ENCODE measurements around the gene SBNO2.
"Not testable (repeated sequence)": the region's sequence is repeated elsewhere in the genome, so short reads cannot be mapped to it uniquely, and the experiment has no call there.

The SBNO2 gene

DNA sequence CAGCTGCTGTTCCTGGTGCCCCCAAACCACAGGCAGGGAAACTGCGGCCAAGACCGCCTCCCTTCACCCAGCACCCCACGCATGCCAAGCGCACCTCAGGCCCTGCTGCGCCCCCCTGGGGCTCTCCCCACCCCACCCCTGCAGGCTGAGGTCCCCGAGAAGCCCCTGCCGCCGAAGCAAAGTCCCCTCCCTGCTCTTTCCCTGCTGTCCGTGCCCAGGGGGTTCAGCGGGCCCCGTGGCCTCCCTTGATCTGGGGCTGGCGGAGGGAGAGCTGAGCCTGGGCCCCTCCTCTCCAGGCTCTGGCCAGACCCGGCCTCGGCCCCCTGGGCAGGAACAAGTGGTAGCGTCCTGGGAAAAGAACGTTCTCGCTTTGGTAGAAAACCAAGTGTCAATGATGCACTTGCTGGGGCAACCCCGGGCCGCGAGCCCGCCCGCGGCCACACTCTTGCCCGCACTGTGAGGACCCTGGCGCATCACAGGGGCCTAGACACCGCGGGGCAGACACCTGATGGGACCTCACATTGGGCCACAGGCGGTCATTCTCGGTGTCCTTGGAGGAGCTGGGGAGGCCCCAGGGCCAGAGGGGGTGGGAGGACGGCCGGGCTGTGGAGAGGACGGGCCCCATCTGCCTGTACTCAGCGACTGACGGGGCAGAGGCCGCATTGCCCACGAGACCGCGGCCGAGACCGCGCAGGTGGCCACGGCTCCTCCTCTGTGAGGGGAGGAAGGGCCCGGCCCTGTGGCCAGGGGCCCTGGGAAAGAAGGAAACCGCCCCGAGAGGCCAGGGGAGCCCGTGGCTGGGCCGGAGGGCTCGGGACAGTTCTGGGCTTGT is 41.3 kb downstream of the SBNO2 start:
- DNase-seq, result no peak

DNA sequence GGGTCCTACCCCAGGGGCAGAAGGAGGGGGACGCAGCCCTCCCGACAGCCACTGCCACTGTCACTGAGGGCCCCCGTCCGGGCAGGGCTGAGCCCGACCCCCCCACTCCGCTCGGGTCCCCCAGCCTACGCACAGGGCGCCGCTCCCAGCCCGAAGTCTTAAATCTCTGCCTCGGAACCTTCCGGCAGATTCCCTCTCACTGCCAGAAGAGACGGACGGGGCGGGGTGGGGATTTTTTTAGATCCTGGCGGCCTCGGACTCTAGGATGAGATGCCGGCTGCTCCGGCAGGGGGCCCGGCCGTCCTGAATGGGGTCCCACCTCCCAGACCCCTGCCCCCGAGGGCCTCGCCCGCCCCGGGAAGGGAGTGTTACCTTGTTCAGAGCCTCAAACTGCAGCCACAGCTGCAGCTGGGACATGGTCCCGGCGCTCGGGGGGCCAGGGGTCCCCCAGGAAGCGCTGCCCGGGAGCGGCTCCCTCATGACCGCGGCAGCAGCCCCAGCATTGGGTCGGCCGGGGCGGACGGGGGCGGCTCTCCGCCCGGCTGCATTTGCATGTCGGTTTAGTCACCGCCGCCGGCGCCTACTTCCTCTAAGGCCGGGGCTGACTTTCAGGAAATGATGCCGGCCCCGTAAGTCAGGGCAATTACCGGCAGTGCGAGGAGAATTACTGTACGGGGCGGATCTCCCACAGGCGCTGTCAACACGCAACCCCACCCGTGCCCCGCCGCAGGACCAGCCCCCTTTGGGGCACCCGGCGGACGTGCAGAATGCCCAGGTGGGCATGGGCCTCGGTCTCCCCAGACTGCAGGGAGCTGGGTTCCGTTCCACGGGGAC is 42.1 kb downstream of the SBNO2 start:
- no peak for DNase-seq

DNA sequence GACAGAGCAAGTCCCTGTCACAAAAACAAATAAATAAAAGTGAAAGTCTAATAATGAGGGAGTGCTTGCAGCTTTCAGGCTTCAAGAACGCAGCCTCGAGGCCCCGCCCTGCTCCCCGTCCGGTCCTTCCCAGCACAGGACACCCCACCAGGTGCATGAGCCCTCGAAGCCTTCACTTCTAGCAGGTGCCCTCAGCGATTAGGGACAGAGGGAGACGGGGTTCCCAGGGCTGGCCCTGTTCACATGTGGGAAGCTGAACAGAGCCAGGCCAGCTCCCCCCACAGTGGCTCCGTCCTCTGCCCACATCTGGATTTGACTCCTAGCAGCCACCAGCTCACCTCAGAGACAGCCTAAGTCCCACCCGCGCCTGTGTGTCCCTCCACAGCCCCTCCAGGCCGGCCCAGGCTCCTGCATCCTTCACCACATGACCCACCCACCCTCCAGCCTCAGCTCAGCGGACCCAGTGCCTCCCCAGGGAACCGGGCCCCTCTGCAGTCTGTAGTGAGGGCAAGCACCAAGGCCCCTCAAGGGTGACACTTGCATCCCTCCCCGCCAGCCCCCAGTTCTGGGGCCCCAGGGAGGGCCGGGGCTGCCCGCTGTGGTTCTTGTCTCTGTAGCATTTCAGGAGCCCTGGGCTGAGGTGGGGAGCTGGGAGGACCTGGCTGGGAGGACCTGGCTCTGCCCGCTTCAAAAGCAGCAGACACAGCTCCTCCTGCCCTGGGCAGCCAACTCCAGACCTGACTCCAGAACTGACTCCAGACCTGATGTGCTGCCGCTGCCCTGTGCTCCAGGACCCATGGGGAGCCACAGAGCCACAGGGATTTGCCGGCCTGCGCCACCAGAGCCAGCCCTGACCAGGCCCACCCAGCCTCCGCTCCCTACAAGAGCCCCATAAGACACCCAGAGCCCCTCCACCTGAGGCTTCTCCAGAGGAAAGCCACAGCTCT is 43.0 kb downstream of the SBNO2 start:
- no peak for DNase-seq

DNA sequence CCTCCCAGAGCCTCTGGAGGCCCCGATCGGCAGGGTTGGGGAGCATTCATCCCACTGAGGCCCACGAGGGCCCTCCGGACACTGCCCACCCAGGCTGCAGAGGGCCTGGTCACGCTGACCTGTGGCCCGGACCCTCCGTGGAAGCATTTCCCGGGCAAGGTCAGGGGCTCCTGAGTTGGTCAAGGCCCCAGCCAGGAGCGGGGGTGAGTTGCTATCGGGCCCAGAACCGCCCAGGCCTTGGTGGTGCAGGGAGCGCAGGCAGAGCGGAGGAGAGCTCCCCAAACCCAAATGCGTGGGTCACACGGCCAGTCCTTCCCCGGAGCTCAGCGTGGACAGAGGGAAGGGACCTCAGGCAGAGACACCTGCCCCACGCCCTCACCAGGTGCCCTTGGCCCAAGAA is 44.5 kb downstream of the SBNO2 start:
- no peak for DNase-seq

DNA sequence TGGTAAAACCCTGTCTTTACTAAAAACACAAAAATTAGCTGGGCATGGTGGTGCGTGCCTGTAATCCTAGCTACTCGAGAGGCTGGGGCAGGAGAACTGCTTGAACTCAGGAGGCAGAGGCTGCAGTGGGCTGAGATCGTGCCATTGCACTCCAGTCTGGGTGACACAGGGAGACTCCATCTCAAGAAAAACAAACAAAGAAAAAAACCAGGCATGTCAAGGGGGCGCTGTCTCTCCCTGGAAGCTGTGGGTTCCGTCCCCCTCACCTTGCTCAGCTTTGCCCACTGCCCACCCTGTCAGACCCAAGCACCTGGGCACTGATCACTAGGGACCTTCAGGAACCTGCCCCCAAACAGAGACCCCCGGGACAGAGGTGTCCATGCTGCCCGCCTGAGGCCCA is 45.0 kb downstream of the SBNO2 start:
- DNase-seq, result not testable (repeated sequence)

DNA sequence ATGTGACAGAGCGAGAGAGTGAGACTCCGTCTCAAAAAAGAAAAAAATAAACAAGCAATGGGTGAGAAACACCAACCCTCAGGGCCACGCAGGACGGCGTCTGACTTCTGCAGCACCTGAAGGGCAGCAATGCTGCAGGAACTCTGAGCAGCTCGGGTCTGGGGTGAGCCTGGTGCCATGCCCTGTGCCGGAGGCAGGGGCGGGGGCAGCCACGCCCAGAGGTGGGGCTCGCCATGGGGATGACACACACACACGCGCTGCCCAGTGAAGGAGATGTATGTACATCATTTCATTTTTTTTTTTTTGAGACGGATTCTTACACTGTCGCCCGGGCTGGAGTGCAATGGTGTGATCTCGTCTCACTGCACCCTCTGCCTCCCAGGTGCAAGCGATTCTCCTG is 46.0 kb downstream of the SBNO2 start:
- DNase-seq, result no peak

DNA sequence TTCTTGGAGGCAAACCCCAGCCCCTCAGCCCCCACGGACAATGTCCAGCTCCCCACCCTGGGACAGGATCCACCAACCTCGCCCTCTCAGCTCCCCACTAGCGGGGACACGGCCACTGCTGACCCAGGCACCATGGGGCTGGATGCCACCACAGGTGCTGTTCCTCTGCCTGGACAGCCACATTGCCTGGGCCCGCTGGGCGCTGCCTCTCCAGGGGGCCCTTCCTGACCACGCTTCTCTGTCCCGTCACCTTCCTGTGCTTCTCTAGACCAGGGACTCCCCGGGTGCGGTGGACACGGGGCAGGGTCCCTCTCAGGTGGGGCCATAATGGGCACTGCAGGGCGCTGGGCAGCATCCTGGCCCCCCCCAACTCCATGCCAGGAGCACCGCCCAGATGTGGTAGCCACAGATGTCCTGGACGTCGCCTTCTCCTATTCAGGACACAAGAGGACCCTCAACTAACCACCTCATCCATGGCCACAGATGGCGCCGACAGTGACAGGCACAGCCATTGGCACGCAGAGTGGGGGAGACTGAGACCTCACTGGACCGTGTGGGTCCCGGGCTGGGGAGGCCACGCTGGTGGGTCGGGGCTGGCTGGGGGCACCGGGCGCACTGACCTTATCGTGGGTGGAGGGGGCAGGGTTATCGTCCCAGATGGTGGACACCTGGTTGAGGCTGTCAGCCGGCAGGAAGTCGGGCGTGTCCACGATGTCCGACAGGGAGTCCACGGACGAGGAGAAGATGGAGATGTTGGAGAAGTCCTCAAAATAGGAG is 46.9 kb downstream of the SBNO2 start:
- DNase-seq, result no peak

DNA sequence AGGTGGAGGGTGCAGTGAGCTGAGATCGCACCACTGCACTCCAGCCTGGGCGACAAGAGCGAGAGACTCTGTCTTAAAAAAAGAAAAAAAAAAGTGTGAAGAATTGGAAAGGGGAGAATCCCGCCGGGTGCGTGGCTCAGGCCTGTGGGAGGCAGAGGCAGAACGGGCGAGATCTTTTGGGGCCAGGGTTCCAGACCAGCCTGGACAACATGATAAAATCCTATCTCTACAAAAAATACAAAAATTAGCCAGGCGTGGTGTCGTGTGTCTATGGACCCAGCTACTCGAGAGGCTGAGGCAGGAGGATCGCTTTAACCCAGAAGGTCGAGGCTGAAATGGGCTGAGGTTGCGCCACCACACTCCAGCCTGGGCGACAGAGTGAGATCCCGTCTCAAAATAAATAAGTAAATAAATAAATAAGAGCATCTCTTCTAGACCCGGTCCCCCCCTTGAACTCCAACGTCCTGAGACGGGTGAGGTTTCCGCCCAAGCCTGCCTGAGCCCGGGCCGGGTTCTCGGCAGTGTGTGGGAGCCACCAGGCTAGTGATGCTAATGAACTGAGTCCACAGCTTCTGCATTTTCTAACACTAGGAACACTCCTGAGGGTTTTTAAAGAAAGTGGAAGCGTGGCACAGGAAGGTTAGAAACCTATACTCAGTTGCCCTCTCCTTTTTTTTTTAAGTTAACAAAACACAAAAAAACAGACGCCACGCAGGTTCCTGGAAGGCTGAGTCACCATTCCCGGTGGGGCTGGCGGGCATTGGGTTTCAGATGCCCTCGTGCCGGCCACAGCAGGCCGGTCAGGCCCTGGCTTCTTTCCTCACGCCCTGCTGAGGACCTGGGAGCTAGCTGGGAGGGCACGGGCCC is 48.2 kb downstream of the SBNO2 start:
- no peak for DNase-seq

DNA sequence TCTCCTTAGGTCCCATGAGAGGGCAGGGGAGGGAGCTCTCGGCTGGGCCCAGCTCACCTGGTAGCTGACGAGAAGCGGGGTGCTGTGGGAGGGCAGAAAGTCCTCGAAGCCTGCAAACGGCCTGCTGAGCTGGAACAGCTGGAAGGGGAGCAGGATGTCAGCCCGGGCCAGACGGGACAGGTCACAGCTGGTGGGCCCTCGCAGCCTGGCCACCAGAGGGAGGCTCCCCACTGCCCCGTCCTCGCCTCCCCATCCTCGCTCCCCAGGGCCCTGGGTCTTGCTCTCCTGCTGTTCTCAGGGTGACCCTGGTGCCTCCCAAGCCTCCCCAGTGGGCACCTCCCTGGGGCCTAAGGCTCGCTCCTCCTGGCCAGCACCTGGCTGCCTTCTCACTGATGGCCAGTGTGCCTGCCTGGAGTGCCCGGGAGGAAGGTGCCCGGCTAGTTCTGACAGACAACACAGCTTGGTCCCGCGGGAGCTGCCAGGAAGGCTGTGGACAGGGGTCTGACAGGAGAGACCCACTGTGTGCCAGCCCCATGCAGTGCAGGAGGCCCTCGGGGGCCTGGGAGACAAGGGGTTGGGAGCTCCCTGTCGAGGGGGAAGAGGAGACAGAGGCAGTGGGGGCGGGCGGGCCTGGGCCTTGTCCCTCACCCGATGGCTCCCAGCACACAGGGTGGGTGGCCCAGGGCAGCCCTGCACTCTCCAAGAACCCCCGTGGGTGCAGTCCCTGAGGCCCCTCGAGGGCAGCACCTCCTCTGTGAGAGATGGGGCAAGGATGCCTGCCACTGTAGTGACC is 50.0 kb downstream of the SBNO2 start:
- no peak for DNase-seq

DNA sequence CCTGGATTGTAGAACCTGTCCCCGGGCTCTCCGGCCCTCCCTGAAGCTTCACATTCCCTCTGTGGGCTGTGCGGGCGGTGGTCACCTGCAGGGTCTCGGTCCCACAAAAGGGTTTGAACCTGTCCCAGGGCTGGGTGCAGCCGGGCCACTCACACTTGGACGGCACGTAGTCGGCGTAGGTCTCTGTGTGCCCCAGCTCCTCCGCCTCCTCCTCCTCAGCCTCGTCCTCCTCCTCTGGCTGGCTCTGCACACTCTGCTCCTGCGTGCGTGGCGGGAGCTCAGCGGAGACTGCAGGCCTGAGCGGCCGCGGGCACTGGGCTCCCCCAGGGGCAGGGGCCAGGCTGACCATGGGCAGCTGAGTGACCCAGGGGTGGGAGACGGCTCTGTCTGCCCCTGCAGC is 50.7 kb downstream of the SBNO2 start:
- no peak for DNase-seq

DNA sequence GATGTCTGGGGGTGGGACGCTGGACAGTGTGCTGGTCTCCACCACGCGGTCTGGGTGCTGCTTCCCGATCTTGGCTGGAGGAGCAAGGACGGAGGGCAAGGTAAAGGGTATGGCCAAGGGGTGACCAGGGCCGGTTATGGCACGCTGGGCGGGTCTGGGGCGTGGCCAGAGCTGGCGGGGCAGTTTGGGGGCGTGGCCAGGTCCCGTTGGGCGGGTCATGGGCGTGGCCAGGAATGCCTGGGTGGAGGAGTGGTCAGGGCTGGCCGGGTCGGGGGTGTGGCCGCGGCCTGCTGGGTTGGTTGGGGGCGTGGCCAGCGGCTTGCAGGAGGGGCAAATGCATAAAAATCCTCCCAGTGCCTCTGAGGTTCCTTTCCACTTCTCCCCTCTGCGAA is 51.1 kb downstream of the SBNO2 start:
- DNase-seq, result no peak

DNA sequence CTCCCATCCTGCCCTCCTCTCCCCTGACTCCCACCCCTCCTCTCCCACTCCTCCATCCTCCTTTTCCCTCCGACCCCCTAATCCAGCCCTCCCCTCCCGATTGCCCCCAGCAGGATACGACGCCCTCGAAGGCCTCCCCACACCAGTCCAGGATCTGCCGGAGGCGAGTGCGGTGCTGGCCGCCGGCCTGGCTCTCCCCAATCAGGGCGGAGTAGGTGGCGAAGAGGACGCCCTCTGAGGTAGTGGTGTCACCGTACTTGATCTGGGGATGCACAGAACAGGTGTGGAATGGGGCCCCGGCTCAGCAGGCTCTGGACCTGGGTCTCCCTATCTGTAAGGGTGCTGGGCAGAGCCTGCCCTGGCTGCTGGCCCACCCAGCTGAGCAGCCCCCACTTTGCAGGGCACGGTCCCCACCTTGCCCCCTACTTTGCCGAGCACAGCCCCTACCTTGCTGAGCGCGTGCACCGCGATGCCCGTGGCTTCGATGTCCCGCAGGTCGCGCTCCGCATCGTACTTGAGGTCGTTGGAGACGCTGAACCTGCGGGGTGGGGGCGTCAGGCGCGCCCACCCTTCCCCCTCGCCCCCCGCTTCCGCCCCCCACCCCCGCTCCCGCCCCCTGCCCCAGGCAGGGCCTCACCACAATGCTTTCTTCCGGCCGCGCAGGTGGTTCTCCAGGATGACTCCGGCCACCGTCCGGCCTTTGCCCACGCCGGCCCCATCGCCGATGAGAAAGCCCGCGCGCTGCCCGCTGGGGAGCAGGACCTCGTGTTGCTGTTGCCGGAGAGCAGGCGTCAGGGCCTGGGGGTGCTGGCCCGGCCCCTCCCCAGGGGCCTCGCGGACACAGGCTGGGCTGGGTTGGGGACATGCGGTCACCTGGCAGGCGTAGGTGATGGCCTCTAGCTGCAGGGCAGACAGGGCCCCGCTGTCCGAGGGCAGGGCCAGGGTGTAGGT is 51.8 kb downstream of the SBNO2 start:
- DNase-seq, result no peak

DNA sequence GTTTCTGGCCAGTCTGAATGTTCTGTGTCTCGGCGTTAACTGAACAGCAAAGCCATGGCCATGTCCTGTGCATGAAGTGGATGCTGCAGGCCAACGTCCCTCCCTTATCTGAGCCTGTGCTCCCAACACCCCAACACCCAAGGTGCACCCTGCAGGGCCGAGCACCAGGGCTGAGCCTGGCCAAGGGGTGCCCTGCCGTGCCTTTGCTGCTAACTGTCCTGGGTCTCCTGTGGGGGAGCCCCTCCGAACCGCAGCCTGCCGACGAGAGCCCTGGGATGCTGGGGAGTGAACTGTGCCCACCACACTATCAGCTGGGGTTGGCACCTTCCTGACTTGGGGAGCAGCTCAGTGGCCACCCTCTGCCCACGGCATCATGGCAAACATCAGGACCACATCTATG is 52.7 kb downstream of the SBNO2 start:
- no peak for DNase-seq

DNA sequence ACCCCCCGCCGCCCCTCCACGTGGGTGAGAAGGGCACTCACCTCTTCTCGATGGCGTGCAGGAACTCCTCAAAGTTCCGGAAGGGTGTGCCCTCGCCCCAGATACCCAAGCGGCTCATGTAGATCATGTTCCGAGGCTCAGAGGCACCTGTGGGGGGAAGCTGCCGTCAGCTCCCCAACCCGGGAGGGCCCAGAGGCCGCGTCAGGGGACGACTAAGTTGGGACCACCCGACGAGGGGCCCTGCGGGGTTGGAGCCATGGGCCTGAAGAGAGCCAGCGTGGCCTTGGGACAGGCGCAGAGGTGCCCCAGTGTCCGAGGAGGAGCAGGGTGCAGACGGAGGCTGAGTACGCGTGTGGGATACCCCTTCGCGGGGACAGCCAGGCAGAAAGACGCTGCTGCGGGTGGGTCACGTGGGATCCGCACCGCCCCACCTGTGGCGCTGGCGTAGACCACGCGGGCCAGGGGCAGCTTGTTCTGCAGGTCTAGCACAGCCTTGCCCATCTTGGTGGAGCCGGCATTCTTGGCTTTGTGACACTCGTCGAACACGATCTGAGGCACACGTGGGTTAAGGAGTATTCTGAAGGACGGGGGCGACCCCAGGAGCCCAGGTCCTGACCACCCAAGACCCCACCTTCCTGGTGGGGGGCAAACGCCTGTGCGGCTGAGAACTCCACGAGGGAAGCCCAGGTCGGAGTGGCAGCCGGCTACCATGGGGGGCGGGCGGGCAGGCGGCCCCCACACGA is 54.4 kb downstream of the SBNO2 start:
- DNase-seq, result no peak

DNA sequence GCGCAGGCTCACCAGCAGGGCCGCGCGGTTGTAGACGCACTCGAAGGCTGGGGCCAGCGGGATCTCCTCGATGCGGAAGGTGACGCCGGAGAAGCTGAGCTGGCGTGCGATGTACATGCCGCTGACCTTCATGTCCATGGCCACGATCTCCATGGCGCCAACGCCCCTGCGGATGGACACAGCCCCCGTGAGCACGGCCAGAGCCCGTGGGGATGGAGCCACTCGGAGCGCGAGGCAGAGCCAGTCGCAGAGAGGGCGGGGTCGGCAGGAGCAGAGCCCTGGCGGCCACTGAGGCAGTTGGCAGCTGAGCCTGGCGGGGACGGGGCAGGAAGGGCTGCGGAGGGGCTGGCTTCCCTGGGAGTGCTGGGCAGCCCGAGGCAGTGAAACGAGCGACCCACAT is 55.1 kb downstream of the SBNO2 start:
- no peak for DNase-seq

DNA sequence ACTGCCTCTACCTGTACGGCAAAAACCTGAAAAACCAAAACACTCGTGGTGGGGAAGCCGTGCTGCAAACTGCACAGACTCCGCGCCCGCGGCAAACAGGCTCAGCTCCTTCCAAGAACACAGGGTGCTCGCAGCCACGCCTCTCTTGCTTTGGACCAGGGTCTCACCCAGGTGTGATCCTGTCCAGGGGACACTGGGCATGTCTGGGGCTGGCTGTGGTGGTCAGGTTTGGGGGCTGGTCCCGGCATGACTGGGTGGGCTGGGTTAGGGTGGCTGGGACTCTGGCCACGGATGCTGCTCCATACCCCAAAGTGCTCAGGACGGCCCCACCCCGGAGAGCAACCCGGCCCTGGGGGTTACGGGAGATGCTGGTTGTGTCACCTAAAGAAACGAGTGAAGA is 56.4 kb downstream of the SBNO2 start:
- no peak for DNase-seq

DNA sequence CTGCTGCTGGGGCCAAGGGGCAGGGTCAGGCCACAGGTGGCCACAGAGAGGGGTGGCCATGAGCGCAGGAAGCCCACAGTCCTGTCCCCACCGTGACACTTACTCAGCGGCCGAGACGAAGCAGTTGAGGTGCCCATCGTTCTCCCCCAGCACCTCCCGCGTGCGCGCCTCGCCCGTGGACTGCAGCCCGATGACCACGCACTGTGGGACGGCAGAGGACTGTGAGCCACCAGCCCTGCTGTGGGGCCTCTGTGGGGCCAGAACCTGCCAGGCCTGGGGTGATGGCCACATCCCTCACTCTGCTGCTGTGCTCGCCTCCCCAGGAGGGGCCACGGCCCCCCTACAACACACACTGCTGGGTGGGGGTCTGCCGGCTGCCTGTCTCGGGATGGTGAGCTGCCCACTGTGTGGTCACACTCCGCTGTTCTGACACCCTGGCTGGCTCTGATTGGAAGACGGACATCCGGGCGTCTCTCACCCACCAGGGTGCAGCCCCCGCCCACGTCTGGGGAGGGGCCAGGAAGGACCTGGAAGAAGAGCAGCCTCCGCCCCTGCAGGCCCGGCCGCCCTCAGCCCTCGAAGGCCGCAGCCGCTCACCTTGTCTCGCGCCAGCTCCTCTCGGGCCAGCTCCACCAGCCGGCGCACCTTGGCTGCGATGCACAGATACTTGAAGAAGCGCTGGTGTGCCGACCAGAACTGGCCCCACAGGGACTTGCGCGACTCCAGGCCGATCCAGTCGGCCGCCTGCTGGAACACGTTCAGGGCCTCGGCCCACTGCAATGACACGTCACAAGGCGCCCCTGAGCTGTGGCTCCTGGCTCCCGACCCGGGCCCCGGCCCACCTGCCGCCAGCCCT is 57.1 kb downstream of the SBNO2 start:
- no peak for DNase-seq

Measured in NCI-H1105 treated with DMSO at 0.1 percent for 48 hours (cell line).